Measurements from ENCODE around the gene NFKBIE. TPM values are rescaled to one million over a fixed set of nuclear protein-coding genes. Genes with fewer than 3 reads are reported as not detected.

Gene NFKBIE
- total and polyA plus RNA-seq, 2 experiments from 2014 or later: 14.6 to 25.9 TPM

- TF ChIP-seq, protein P1, sequence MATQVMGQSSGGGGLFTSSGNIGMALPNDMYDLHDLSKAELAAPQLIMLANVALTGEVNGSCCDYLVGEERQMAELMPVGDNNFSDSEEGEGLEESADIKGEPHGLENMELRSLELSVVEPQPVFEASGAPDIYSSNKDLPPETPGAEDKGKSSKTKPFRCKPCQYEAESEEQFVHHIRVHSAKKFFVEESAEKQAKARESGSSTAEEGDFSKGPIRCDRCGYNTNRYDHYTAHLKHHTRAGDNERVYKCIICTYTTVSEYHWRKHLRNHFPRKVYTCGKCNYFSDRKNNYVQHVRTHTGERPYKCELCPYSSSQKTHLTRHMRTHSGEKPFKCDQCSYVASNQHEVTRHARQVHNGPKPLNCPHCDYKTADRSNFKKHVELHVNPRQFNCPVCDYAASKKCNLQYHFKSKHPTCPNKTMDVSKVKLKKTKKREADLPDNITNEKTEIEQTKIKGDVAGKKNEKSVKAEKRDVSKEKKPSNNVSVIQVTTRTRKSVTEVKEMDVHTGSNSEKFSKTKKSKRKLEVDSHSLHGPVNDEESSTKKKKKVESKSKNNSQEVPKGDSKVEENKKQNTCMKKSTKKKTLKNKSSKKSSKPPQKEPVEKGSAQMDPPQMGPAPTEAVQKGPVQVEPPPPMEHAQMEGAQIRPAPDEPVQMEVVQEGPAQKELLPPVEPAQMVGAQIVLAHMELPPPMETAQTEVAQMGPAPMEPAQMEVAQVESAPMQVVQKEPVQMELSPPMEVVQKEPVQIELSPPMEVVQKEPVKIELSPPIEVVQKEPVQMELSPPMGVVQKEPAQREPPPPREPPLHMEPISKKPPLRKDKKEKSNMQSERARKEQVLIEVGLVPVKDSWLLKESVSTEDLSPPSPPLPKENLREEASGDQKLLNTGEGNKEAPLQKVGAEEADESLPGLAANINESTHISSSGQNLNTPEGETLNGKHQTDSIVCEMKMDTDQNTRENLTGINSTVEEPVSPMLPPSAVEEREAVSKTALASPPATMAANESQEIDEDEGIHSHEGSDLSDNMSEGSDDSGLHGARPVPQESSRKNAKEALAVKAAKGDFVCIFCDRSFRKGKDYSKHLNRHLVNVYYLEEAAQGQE (IDR thresholded peaks at IDR 0.05; ENCODE audit: unreplicated experiment): no peak
- TF ChIP-seq, protein P2, sequence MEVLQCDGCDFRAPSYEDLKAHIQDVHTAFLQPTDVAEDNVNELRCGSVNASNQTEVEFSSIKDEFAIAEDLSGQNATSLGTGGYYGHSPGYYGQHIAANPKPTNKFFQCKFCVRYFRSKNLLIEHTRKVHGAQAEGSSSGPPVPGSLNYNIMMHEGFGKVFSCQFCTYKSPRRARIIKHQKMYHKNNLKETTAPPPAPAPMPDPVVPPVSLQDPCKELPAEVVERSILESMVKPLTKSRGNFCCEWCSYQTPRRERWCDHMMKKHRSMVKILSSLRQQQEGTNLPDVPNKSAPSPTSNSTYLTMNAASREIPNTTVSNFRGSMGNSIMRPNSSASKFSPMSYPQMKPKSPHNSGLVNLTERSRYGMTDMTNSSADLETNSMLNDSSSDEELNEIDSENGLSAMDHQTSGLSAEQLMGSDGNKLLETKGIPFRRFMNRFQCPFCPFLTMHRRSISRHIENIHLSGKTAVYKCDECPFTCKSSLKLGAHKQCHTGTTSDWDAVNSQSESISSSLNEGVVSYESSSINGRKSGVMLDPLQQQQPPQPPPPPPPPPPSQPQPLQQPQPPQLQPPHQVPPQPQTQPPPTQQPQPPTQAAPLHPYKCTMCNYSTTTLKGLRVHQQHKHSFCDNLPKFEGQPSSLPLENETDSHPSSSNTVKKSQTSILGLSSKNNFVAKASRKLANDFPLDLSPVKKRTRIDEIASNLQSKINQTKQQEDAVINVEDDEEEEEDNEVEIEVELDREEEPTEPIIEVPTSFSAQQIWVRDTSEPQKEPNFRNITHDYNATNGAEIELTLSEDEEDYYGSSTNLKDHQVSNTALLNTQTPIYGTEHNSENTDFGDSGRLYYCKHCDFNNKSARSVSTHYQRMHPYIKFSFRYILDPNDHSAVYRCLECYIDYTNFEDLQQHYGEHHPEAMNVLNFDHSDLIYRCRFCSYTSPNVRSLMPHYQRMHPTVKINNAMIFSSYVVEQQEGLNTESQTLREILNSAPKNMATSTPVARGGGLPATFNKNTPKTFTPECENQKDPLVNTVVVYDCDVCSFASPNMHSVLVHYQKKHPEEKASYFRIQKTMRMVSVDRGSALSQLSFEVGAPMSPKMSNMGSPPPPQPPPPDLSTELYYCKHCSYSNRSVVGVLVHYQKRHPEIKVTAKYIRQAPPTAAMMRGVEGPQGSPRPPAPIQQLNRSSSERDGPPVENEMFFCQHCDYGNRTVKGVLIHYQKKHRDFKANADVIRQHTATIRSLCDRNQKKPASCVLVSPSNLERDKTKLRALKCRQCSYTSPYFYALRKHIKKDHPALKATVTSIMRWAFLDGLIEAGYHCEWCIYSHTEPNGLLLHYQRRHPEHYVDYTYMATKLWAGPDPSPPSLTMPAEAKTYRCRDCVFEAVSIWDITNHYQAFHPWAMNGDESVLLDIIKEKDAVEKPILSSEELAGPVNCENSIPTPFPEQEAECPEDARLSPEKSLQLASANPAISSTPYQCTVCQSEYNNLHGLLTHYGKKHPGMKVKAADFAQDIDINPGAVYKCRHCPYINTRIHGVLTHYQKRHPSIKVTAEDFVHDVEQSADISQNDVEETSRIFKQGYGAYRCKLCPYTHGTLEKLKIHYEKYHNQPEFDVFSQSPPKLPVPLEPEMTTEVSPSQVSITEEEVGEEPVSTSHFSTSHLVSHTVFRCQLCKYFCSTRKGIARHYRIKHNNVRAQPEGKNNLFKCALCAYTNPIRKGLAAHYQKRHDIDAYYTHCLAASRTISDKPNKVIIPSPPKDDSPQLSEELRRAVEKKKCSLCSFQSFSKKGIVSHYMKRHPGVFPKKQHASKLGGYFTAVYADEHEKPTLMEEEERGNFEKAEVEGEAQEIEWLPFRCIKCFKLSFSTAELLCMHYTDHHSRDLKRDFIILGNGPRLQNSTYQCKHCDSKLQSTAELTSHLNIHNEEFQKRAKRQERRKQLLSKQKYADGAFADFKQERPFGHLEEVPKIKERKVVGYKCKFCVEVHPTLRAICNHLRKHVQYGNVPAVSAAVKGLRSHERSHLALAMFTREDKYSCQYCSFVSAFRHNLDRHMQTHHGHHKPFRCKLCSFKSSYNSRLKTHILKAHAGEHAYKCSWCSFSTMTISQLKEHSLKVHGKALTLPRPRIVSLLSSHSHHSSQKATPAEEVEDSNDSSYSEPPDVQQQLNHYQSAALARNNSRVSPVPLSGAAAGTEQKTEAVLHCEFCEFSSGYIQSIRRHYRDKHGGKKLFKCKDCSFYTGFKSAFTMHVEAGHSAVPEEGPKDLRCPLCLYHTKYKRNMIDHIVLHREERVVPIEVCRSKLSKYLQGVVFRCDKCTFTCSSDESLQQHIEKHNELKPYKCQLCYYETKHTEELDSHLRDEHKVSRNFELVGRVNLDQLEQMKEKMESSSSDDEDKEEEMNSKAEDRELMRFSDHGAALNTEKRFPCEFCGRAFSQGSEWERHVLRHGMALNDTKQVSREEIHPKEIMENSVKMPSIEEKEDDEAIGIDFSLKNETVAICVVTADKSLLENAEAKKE (CRISPR knock-in tag; IDR thresholded peaks at IDR 0.05): no peak
Measured at GRCh38 chr6:44272529-44272928, 7.2 kb upstream of the NFKBIE start (continued).

GRCh38 chr6:44271914-44272313, 6.6 kb upstream of the NFKBIE start:
- Histone ChIP-seq H3F3A (replicated peaks; ENCODE audit: low read depth) (0 out of 2 replicates have a peak, but pooled peaks cover 22% of the 10 kb centered on the region), H3K4me3 (no peak overlapping the region; the same call in 1 of the 2 replicates), H4K20me1 (replicated peaks; ENCODE audit: insufficient read depth) (no peaks in the 10 kb centered on the region), H3K9me2 (ENCODE audit: insufficient read depth) (no peaks in the 10 kb centered on the region), H3K36me3 (ENCODE audit: insufficient read depth) (no peaks in the 10 kb centered on the region), H3K4me1 (ENCODE audit: insufficient read depth) (peaks cover 14% of the 10 kb centered on the region), H2AFZ (no peak overlapping the region), H3K79me2 (replicated peaks; ENCODE audit: insufficient read depth) (no peaks in the 10 kb centered on the region), H3K4me2 (no peak overlapping the region), H3K27me3 (ENCODE audit: insufficient read depth) (peaks cover 38% of the 10 kb centered on the region), H3K27ac (ENCODE audit: low read depth) (no peak overlapping the region)
- ATAC-seq (no peak), DNase-seq (ENCODE audit: low spot score) (no peak)
- Mint-ChIP-seq H3K36me3 (ENCODE audit: low read depth) (peaks cover 6% of the 10 kb centered on the region; the same call in 2 of the 3 replicates), H3K9me3 (no peaks in the 10 kb centered on the region), H3K4me3 (peak overlapping the region; percentile 83), H3K27me3 (ENCODE audit: insufficient read depth, low read depth, poor library complexity) (peaks cover 39% of the 10 kb centered on the region), H3K4me1 (peaks cover 41% of the 10 kb centered on the region), H3K27ac (no peak overlapping the region)
- no peak for TF ChIP-seq JUNB (IDR thresholded peaks at IDR 0.05; ENCODE audit: unreplicated experiment)
- no peak for TF ChIP-seq ZNF114 (CRISPR knock-in tag; IDR thresholded peaks at IDR 0.05)
- TF ChIP-seq ZNF331 (CRISPR knock-in tag; IDR thresholded peaks at IDR 0.05; ENCODE audit: low read depth): no peak
- no peak for TF ChIP-seq STAT1 (IDR thresholded peaks at IDR 0.05; ENCODE audit: unreplicated experiment)
- TF ChIP-seq, protein P3, sequence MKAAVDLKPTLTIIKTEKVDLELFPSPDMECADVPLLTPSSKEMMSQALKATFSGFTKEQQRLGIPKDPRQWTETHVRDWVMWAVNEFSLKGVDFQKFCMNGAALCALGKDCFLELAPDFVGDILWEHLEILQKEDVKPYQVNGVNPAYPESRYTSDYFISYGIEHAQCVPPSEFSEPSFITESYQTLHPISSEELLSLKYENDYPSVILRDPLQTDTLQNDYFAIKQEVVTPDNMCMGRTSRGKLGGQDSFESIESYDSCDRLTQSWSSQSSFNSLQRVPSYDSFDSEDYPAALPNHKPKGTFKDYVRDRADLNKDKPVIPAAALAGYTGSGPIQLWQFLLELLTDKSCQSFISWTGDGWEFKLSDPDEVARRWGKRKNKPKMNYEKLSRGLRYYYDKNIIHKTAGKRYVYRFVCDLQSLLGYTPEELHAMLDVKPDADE (IDR thresholded peaks at IDR 0.05): no peak
- no peak for TF ChIP-seq EZH2phosphoT487 (IDR thresholded peaks at IDR 0.05; ENCODE audit: unreplicated experiment)
- TF ChIP-seq CTCF (conservative IDR thresholded peaks at IDR 0.05; ENCODE audit: low read depth in 2 of 2): no peak
- TF ChIP-seq CREB1 (CRISPR knock-in tag; IDR thresholded peaks at IDR 0.05; ENCODE audit: low read depth): no peak

Data from GM23338 (cell line).